HG02938 (cell line): Measurements from ENCODE around the gene TMEM117.

Experiments used
- ATAC-seq: cut with Tn5 transposase; IDR thresholded peaks from one replicate; pipeline ENCODE4 v1.9.1; 2021; ENCODE audit warnings: mild to moderate bottlenecking, moderate library complexity; ENCODE audit not compliant: unreplicated experiment

Gene TMEM117

DNA sequence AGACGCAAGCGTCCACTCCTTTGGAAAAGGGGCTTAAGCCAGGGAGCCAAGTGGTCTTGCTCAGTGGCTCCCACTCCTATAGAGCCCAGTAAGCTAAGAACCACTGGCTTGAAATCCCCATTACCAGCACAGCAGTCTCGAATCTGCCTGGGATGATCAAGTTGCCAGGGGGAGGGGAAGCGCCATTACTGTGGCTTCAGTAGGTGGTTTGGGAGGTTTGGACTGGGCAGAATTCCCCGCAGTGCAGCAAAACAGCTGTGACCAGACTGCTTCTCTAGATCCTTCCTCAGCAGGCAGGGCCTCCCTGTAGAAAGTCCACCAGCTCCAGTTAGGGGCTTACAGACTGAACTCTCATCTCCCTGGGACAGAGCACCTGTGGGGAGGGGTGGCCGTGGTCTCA is 115.4 kb downstream of the TMEM117 start:
- ATAC-seq, result no peak

DNA sequence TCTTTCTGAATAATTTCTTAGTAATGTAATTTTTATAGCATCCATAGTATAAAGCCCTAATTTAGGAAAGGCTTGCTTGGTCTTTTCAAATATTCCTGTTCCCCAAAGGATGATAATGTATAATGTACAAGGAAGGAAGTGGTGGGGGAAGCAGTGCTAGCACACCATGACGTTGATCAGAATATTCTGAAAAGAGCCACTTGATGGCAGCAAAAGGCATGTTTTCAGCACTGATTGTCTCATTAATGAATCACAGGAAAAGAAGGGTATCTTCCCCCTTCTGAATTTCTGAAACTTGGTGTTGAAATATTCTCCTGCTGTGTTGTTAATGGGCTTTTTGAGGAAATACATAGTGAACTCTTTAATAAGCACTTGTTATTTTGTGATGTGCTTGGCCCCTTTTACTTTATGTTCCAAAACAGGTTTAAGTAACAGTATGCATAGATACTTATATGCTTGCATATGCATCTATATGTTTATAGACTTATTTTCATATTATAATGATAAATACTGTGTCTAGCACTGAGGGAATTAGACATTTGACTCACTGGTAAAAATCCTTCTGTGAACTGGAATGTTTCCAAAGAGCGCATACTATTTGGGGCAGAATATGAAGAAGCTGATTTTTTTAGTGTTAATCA is 122.0 kb downstream of the TMEM117 start:
- peak; percentile 97 for ATAC-seq

DNA sequence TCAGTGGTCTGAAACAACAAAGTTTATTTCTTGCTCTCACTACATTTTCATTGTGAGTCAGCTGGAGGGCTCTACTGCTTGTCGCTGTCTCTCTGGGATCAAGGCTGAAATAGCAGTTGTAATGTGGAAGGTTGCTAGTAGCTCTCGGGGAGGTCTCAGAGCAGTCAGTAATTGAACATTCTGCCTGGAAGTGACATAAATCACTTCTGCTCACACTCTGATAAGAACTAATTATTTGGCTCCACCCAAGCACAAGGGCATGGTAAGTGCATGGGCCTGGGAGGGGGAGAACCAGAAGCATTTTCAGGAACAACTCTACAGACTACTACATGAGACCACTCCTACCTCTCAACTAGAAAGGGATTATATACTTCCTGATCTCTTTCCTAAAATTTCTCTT is 128.2 kb downstream of the TMEM117 start:
- ATAC-seq, result no peak

DNA sequence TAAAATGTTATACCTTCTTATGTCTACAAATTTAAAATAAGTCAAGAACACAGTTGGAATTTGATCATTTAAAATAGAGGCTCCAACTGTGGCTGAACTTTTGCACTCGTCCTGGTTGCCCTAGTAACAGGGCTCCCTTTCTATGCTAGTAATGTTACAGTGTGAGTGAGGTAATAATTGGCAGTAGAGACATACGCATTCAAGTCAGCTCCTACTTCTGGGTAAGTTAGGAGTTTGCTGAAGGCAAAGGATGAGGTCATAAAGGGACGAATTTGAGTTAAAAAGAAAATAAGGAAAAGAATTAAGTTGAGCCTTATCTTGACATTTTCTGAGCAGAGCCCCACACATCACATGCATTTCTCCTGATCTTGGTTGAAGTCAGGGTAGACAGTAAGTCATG is 129.1 kb downstream of the TMEM117 start:
- no peak for ATAC-seq

DNA sequence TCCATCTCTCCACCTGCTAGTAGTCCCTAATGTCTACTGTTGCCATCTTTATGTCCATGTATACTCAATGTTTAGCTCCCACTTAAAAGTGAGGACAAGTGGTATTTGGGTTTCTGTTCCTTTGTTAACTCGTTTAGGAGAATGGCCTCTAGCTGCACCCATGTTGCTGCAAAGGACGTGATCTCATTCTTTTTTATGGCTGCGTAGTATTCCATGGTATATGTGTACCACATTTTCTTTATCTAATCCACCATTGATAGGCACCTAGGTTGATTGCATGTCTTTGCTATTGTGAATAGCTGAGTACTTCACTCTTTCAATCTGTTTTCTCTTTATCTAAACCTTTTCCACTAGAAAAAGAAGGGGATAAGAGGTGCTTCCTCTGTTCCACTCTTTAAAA is 130.0 kb downstream of the TMEM117 start:
- ATAC-seq, result no peak

DNA sequence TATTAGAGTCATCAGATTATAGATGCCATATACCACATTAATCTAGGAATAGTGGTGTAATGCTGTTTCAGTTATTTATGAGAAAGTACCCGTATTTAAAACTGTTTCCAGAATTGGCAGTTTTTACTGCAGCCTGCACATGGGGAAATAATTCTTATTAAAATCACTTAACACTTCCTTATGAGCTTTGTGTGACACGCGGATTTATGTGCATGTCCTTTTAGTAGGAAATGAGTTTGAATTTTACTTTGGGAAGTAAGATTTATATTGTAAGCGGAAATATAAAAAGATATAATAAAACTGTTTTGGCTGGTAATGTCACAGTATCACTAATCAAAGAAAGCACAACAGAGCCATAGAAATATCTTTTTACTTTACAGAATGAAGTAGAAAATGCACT is 132.9 kb downstream of the TMEM117 start:
- ATAC-seq, result no peak

DNA sequence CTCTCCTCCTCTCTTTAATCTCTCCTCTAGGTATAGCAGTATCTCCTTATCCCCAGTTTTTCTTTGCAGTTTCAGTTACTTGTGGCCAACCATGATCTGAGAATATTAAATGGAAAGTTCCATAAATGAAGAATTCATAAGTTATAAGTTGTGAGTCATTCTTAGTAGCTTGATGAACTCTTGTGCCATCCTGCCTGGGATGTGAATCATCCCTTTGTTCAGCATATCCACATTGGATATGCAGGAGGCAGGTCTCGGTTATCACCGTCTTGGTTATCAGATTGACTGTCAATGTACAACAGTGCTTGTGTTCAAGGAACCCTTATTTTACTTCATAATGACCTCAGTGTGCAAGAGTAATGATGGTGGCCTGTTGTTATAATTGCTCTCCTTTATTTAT is 134.0 kb downstream of the TMEM117 start:
- no peak for ATAC-seq

DNA sequence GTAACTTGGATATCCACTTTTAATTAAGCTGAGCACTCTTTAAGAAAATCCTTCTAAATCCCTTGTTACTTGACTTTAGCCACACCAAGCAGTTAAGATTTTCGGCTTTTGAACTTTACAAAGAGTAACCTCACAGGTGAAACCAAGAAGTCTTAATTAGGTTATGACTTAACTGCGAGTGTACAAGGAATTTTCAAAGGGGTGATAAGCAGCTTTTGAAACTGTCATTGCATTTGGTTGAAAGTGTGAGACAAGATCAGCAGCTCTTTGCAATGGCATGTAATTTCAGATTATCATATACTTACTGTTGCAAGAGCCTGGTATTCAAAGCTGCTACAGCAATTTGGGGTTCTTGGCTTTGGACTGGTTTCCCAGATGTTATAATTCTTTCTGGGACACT is 137.5 kb downstream of the TMEM117 start:
- no peak for ATAC-seq

DNA sequence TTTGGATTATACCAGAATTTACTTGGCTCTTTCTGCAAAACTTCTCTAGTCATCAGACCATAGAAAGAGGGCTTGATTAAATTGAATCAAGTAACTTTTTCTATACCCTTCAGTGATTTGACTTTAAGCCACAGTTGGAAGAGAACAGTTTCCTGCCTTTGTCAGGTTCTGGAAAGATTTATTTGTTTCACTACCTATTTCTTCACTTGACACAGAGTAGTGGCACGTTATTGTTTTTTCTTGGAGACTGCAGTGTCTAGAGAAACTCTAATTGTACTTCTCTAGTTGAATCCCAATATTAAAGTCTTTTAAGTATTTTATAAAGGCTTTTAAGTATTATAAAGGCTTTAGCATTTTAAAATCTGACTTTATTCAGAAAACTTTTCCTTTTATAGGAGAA is 138.1 kb downstream of the TMEM117 start:
- ATAC-seq, result no peak

DNA sequence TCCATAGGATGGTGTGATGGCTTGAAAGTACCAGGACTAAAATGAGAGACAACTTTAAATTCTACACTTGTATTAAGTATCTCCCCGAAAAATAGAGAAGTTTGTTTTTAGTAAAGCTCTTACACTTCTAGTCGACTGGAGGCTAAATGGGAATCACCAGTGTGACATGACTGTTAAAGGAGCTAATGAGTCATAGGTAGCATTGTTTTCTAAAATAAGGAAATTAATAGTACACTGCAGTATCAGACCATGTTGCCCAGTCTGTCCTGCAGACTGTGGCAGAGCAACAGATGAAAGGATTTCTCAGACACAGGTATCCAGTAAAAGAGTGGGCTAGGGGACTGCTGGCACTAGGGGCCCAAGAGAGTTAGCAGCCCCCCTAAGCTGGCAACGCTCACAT is 140.1 kb downstream of the TMEM117 start:
- no peak for ATAC-seq

DNA sequence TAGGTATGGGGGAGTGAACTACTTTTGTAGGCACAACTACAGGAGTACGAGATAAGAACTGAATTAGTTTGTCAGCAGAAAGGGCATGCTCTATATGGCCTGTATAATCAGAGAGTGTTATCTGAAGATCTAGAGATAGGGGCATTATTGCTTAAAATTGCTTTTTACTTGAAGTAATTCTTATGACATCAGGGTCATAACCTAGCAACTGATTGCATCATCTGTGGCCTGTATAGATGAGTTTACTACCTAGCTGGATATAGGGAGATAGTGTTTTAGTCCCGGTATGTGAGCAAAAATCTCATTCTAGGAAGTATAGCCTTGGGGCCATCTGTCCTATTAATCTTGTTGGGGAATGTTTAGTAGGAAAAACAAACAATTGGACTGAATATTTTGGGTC is 142.7 kb downstream of the TMEM117 start:
- ATAC-seq, result no peak

DNA sequence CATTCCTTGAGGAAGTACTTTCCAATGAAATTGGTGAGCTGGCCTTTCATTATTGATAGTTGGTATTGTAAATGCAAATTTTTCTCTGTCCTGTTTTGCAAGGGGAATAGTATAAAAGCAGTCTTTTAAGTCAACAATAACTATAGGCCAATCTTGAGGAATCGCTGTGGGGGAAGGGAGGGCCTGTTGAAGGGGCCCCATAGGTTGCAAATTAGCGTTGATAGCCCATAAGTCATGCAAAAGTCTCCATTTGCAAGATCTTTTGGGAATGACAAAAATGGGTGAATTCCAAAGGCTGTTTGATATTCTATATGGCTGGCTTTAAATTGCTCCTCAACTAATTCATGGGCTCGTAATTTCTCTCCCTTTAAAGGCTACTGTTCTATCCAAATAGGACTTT is 143.6 kb downstream of the TMEM117 start:
- no peak for ATAC-seq

DNA sequence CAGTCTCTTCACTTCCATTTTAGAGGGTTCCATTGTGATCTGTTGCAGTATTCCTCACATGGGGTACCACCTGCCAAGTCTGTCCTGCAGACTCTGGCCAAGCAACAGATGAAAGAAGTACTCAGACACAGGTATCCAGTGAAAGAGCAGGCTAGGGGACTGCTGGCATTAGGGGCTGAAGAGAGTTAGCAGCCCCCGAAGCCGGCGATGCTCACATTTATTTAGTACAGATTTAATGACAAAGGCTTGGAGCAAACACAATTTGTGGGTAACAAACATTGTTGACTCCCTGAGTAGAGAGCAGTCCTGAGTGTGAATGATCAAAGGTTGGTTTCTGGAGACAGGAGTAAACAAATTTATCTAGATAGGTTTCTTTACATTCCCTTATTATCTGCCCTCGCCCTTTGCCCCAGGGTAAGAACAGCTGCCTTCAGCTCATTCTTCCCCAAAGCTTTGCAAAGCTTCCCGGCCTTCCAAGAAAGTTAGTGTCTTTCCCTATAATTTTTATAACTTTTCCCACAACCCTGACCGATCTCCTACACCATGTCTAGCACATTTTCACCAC is 144.8 kb downstream of the TMEM117 start:
- no peak for ATAC-seq

DNA sequence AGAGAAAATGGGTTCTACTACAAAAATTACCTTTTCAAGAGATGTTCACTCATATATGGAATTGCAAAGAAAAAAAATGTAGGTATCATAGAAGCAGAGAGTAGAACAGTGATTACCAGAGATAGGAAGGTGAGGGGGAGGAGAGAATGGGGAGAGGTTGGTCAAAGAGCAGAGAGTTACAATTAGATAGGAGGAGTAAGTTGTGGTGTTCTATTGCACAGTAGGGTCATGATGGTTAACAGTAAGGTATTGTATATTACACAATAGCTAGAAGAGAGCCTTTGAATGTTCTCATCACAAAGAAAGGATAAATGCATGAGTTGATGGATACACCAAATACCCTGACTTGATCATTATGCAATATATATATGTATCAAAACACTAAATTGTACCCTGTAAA is 145.8 kb downstream of the TMEM117 start:
- no peak for ATAC-seq

DNA sequence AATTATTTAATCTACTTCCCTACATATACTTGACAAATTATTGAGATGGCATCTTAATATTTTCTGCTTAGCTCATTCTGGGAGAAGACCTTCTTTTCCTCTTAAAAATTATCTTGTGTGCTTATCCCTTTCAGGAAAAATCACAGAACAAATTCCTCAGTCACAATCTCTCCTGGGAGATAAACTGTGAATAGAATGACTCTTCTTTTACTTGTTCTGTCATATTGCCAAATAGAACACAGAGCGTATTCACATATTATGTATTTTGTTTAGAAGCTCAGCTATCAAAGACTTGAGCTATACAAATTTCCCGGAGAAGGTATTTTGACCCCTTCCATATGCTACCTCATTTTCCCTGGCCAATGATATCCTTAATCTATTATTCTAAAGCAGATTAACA is 146.7 kb downstream of the TMEM117 start:
- no peak for ATAC-seq

DNA sequence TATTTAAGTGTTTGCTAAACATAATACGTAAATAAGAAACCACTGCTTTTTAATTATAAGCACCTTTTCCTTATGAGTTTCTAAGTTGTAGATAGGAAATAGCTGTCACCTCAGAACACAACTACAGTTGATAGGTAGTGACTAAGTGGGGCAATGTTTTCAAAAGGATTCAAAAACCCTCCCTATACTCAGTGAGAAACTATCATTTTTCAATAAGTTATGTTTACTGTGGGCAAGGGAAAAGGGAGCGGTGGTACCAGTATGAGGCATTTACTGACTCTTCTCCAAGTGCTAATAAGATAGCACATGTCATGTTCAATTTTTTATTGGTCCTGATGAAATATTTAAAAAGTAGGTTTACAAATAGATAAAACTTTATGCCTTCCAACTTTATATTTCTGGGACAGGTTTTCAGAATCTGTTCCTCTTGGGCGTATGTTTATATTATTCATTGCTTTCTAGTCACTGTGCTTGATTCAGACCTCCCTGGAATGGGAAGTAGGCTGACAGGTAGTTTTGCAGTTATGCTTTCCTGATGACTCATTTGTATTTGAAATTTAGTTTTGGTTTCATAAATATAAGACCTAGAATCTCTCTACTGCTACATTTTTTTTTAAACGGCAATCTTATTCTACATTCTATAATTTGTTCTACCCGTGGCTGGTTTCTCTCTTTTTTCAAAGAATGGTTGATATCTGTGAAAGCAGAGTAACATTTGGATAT is 153.1 kb downstream of the TMEM117 start:
- peak; percentile 95 for ATAC-seq

DNA sequence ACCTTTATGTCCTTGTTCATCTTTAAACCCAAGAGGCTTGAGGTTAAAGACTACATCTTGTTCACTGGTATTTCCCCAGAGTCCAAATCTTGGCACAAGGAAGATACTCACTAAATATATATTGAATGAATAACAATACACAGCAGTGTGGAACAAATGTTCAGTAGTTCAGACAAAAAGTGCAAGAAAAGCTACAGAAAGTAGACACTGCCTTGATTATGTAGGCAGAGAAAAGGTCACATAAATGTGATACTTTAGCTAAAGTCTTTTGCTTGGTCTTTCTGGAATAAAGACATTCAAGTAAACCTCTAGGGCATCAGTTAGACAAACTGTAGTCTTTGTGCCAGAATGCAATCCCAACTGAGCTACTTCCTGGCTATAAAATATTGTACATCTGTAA is 157.0 kb downstream of the TMEM117 start:
- ATAC-seq, result no peak

DNA sequence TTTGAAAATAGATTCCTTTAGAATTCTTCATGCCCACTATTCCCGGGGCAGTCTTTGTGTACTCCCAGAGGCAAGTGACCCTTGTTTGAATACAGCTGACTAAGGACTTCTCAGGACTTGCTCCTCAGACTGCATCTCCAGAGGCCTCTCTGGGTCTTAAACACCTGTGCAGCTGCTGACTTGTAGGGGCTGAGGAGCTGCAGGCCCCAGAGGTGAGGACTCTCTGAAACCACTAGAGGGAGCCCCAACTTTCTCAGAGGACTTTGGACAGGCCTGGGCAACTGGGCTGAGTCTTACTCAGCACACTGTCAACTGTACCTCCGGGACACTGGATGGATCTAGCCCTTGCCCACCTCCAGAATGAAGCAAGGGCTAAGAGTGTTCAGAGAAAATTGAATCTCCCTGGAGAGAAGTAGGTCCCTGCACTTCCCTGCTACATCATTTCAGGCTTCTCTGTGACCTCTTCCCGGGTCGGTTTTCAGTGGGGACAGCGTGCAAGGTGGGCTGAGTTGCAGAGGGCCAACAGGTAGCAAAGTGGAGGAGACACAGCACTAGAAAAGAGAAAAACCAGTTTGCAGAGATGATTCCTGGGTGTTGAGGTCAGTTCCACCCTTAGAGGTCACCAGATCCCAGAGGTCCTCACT is 164.6 kb downstream of the TMEM117 start:
- ATAC-seq, result peak; percentile 98

DNA sequence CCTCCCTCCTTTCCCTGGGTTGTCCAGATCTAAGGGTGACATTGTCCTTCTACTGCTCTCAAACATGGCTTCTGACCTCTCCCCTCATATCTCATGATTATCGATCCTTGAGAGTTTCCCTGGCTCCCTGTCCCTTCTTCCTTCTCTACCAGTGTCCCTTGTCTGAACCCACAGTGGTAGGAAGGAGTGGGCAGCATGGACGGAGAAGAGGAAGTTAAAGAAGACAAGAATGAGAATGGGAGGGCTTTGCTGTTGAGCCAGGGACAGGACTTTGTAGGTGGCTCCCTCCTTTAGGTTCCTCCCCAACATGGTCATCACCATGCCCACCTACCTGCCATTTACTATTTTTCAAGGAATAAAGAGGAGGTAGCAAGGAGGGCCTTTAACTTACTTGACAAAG is 166.7 kb downstream of the TMEM117 start:
- ATAC-seq, result no peak

DNA sequence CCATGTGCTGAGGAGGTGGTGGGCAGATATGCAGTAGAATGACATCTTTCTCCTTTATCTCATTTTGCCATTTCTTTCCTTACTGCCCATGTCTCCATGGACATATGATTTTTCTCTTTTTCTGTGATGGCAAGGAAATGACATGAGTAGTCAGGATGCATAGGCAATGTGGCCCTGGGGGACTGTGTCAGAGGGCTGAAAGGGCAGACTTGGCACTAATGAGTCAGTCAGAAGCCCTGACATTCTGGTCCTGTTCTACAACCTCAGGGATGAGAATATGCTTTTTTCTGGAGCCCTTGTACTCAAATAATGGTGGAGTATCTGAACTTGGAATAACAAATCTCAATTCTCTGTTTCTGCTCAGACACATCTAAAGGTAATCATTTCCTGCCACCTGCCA is 167.8 kb downstream of the TMEM117 start:
- no peak for ATAC-seq

DNA sequence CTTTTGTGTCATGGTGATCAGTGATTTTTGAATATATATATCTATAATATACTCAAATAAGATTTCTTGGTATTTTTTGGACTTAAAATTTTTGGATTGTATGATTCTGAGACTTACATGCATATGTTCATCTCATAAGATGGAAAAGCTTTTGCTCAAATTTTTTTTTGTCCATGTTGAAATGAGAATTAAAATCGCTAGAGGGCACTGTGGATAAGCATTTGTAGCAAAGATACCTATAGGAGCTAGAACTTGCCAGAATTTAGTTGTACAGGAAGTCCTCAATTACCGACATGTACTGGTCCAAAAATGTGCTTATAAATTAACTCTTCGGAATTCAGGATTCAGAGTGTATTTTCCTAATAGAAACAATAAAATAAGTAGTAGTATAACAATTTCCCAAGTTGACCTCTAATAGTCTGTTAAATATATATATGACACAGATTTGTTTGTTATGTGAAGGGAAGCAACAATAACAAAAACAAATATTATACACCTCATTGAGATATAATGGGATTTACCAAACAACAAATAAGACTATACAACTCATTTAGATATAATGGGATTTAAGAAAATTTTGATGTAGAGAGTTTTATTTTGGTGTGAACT is 179.6 kb downstream of the TMEM117 start:
- peak; percentile 74 for ATAC-seq

DNA sequence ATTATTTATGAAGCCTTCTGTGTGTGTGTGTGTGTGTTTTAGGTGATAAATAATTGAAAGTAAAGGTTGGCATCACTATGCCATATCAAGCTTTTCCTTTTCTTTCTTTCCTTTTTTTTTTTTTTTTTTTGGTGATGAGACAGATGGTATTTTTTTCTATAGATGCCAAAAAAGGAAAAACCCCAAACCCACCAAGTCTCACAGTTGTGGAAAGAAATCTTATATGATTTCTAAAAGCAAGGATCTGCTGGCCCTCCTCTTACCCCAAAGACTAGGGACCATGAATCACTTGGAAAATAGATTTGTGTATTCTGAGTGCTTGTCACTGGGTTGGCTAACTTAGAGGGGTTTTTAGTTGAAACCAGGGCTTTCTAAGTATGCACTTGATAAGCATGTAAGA is 181.3 kb downstream of the TMEM117 start:
- no peak for ATAC-seq
